ENCODE data around the gene FAM170B. TPM values are rescaled to one million over a fixed set of nuclear protein-coding genes. Genes with fewer than 3 reads are reported as not detected.

Gene FAM170B
- total RNA-seq, 4 donors from 2014 or later: not detected

GRCh38 chr10:49172777-49173132, 38.9 kb upstream of the FAM170B start:
- H3K27me3 ChIP-seq: no peaks in the 10 kb centered on the region
- TF ChIP-seq POLR2AphosphoS5 (IDR thresholded peaks at IDR 0.05) (no peak), CTCF (IDR thresholded peaks at IDR 0.05) (no peak), POLR2A (IDR thresholded peaks at IDR 0.05) (no peak), EP300 (IDR thresholded peaks at IDR 0.05) (no peak)
- WGBS, 2 donors (ENCODE audit: low coverage in 1 of 2): 80% methylated on average over 2 of the region's 3 CpGs; no CpG with 5 or more reads in 1 of the 2 donors
- no peaks in the 10 kb centered on the region for H3K36me3 ChIP-seq
- no peak overlapping the region for H3K27ac ChIP-seq
- no peak overlapping the region for H3K4me3 ChIP-seq
- peaks cover 0 to 19% (median 0%) of the 10 kb centered on the region in 3 donors for H3K4me1 ChIP-seq
- ATAC-seq: no peak
- no peaks in the 10 kb centered on the region for H3K9me3 ChIP-seq

GRCh38 chr10:49172061-49172776, 38.4 kb upstream of the FAM170B start:
- Histone ChIP-seq H3K36me3 (no peaks in the 10 kb centered on the region), H3K9me3 (no peaks in the 10 kb centered on the region), H3K4me1 (peaks cover 0 to 15% (median 0%) of the 10 kb centered on the region in 3 donors), H3K27me3 (no peaks in the 10 kb centered on the region), H3K27ac (no peak overlapping the region), H3K4me3 (no peak overlapping the region)
- ATAC-seq: no peak
- WGBS, 2 donors (ENCODE audit: low coverage in 1 of 2): 80 to 100% methylated on average over 1 of the region's 4 CpGs
- TF ChIP-seq EP300 (IDR thresholded peaks at IDR 0.05) (no peak), POLR2AphosphoS5 (IDR thresholded peaks at IDR 0.05) (no peak), POLR2A (IDR thresholded peaks at IDR 0.05) (no peak), CTCF (IDR thresholded peaks at IDR 0.05) (no peak)

- H3K4me1 ChIP-seq: peaks cover 0 to 8% (median 0%) of the 10 kb centered on the region in 3 donors
- H3K36me3 ChIP-seq: no peaks in the 10 kb centered on the region
- ATAC-seq: no peak
- H3K27ac ChIP-seq: no peak overlapping the region
- TF ChIP-seq POLR2A (IDR thresholded peaks at IDR 0.05): no peak
- TF ChIP-seq EP300 (IDR thresholded peaks at IDR 0.05): no peak
- no peak for TF ChIP-seq POLR2AphosphoS5 (IDR thresholded peaks at IDR 0.05)
- TF ChIP-seq CTCF (IDR thresholded peaks at IDR 0.05): no peak
- no peak overlapping the region for H3K4me3 ChIP-seq
- no peaks in the 10 kb centered on the region for H3K27me3 ChIP-seq
- WGBS, 2 donors (ENCODE audit: low coverage in 1 of 2): 85 to 86% methylated on average over 4 to 5 of the region's 7 CpGs
- H3K9me3 ChIP-seq: no peaks in the 10 kb centered on the region
Measured at GRCh38 chr10:49171326-49172060, 37.7 kb upstream of the FAM170B start.

GRCh38 chr10:49170632-49171325, 37.0 kb upstream of the FAM170B start:
- TF ChIP-seq CTCF (IDR thresholded peaks at IDR 0.05) (no peak), EP300 (IDR thresholded peaks at IDR 0.05) (no peak), POLR2A (IDR thresholded peaks at IDR 0.05) (no peak), POLR2AphosphoS5 (IDR thresholded peaks at IDR 0.05) (no peak)
- WGBS, 2 donors (ENCODE audit: low coverage in 1 of 2): 80 to 100% methylated on average over 1 of the region's 6 CpGs
- Histone ChIP-seq H3K9me3 (no peaks in the 10 kb centered on the region), H3K27me3 (no peaks in the 10 kb centered on the region), H3K27ac (no peak overlapping the region), H3K4me3 (no peak overlapping the region), H3K4me1 (peaks cover 0 to 4% (median 0%) of the 10 kb centered on the region in 3 donors), H3K36me3 (peaks cover 0 to 3% of the 10 kb centered on the region in 2 donors)
- ATAC-seq: no peak
